DOHH2 (cell line): ENCODE measurements around the gene CSRNP2.

ENCODE experiments used
- EZH2phosphoT487 ChIP-seq: fragments of 200-600 bp; sonication (generic); IDR thresholded peaks from 2 replicates; pipeline ENCODE4 v1.6.1; 2017; ENCODE audit warnings: borderline replicate concordance, mild to moderate bottlenecking, antibody characterized with exemption, low read length, moderate library complexity, mixed read lengths
- TF ChIP-seq, protein P1 (sequence below): fragments of 200-600 bp; sonication (generic); IDR thresholded peaks from one replicate; pipeline ENCODE4 v1.5.1; 2014; ENCODE audit warnings: antibody characterized with exemption, mild to moderate bottlenecking, low read depth, low read length; ENCODE audit not compliant: poor library complexity, severe bottlenecking

DNA sequence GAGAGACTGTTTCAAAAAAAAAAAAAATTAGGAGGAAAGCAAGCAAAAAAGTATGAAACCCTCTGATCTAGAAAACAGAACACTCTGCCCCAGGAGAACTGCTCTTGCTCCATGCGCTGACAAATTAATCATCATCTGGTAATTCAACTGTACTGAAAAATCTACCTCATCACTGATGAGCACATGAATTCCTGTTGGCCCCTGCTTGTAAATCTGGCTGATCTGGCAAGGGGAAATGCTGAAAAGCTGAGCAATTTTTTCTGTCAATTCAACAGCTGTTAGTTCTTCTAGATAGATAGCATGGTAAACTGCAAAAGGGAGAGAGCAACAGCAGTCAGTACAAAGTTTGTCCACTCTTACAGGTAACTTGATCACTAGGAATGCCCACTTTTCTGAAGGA, 15.2 kb upstream of the CSRNP2 start:
- TF ChIP-seq, protein P1, sequence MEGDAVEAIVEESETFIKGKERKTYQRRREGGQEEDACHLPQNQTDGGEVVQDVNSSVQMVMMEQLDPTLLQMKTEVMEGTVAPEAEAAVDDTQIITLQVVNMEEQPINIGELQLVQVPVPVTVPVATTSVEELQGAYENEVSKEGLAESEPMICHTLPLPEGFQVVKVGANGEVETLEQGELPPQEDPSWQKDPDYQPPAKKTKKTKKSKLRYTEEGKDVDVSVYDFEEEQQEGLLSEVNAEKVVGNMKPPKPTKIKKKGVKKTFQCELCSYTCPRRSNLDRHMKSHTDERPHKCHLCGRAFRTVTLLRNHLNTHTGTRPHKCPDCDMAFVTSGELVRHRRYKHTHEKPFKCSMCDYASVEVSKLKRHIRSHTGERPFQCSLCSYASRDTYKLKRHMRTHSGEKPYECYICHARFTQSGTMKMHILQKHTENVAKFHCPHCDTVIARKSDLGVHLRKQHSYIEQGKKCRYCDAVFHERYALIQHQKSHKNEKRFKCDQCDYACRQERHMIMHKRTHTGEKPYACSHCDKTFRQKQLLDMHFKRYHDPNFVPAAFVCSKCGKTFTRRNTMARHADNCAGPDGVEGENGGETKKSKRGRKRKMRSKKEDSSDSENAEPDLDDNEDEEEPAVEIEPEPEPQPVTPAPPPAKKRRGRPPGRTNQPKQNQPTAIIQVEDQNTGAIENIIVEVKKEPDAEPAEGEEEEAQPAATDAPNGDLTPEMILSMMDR, result no peak
- TF ChIP-seq EZH2phosphoT487, result no peak
